GM18507 (cell line): ENCODE data around the gene CIAO2B.

Source experiments
- DNase-seq: peaks from one replicate; pipeline ENCODE4 v3.0.0; 2011; ENCODE audit warnings: low read depth; ENCODE audit not compliant: insufficient read length; ENCODE audit errors: extremely low spot score
- FAIRE-seq: peaks from 2 replicates; lab custom pipeline; 2011; peaks lifted over from hg19 to GRCh38; lab: Jason Lieb, UNC

The CIAO2B gene

GRCh38 chr16:66924527-66925321 is 9.5 kb downstream of the CIAO2B start:
- FAIRE-seq (no peak), DNase-seq (no peak)

GRCh38 chr16:66923866-66924265 is 10.3 kb downstream of the CIAO2B start:
- FAIRE-seq (no peak), DNase-seq (no peak)

GRCh38 chr16:66923247-66923731 is 10.9 kb downstream of the CIAO2B start:
- no peak for DNase-seq
- FAIRE-seq, result no peak

- no peak for FAIRE-seq
Measured at GRCh38 chr16:66921729-66922450, 12.3 kb downstream of the CIAO2B start.

GRCh38 chr16:66920924-66921680 is 13.1 kb downstream of the CIAO2B start:
- no peak for FAIRE-seq
- no peak for DNase-seq

More at GRCh38 chr16:66921729-66922450, 12.3 kb downstream of the CIAO2B start:
- DNase-seq, result no peak

GRCh38 chr16:66920299-66920590 is 14.0 kb downstream of the CIAO2B start:
- DNase-seq (no peak), FAIRE-seq (no peak)

GRCh38 chr16:66919569-66920298 is 14.5 kb downstream of the CIAO2B start:
- no peak for DNase-seq
- FAIRE-seq, result no peak

- no peak for DNase-seq
- no peak for FAIRE-seq
Measured at GRCh38 chr16:66918803-66919568, 15.2 kb downstream of the CIAO2B start, which contains the start of gene CDH16. CDH16 (minus strand) TSS chr16:66918885; CDS start chr16:66918065, 820 bp downstream.

GRCh38 chr16:66918355-66918754 is 15.8 kb downstream of the CIAO2B start:
- DNase-seq (no peak), FAIRE-seq (no peak)

- FAIRE-seq (no peak), DNase-seq (no peak)
Measured at GRCh38 chr16:66917741-66918140, 16.5 kb downstream of the CIAO2B start.

- FAIRE-seq, result no peak
- no peak for DNase-seq
Measured at GRCh38 chr16:66916518-66916917, 17.7 kb downstream of the CIAO2B start.

- DNase-seq, result no peak
- no peak for FAIRE-seq
Measured at GRCh38 chr16:66915041-66915440, 19.2 kb downstream of the CIAO2B start.

- DNase-seq (no peak), FAIRE-seq (no peak)
Measured at GRCh38 chr16:66914541-66914940, 19.7 kb downstream of the CIAO2B start.

- no peak for DNase-seq
- no peak for FAIRE-seq
Measured at GRCh38 chr16:66913711-66914110, 20.5 kb downstream of the CIAO2B start.

GRCh38 chr16:66913081-66913480 is 21.1 kb downstream of the CIAO2B start:
- DNase-seq (no peak), FAIRE-seq (no peak)

GRCh38 chr16:66911801-66912200 is 22.4 kb downstream of the CIAO2B start:
- DNase-seq, result no peak
- no peak for FAIRE-seq

- DNase-seq (no peak), FAIRE-seq (no peak)
Measured at GRCh38 chr16:66911112-66911511, 23.1 kb downstream of the CIAO2B start.

GRCh38 chr16:66910175-66910940 is 23.8 kb downstream of the CIAO2B start:
- FAIRE-seq (no peak), DNase-seq (no peak)
